Uterus (tissue), 4 donors: ENCODE measurements around the gene PPFIBP2. TPM values are rescaled to one million over a fixed set of nuclear protein-coding genes. Genes with fewer than 3 reads are reported as not detected.

Source experiments
- DNase-seq, 2 donors: peaks; one replicate each; pipeline ENCODE4 v3.0.0-alpha.2; 2019 to 2020
- H3K27ac ChIP-seq, 2 donors: fragments of 200-600 bp; sonication (generic); 1 replicate in 1 of 2; 2 replicates in 1 of 2; pipeline ENCODE4 v1.5.1; 2016 to 2018
- H3K27me3 ChIP-seq, 2 donors: fragments of 200-600 bp; sonication (generic); one replicate each; pipeline ENCODE4 v1.5.1; 2018 to 2019; ENCODE audit warnings: control low read depth in 1 of 2
- H3K36me3 ChIP-seq, 2 donors: fragments of 200-600 bp; sonication (generic); one replicate each; pipeline ENCODE4 v1.5.1; 2019; ENCODE audit warnings: control low read depth in 1 of 2
- H3K4me1 ChIP-seq, 2 donors: fragments of 200-600 bp; sonication (generic); one replicate each; pipeline ENCODE4 v1.5.1; 2018 to 2019; ENCODE audit warnings: control low read depth in 1 of 2
- H3K4me3 ChIP-seq, 2 donors: fragments of 200-600 bp; sonication (generic); 1 replicate in 1 of 2; 2 replicates in 1 of 2; pipeline ENCODE4 v1.5.1; 2018 to 2019; ENCODE audit warnings: mild to moderate bottlenecking in 1 of 2
- H3K9me3 ChIP-seq, 2 donors: fragments of 200-600 bp; sonication (generic); one replicate each; pipeline ENCODE4 v1.5.1; 2019; ENCODE audit warnings: control low read depth in 1 of 2
- CTCF ChIP-seq, 4 experiments: fragments of 200-600 bp in 2 of 4; fragments of 450-650 bp in 2 of 4; sonication (generic) in 2 of 4; IDR thresholded peaks; one replicate each; pipeline ENCODE4 v1.5.1; 2016 to 2019; ENCODE audit warnings: antibody characterized with exemption in 4 of 4, mild to moderate bottlenecking in 2 of 4, moderate library complexity in 1 of 4
- POLR2A ChIP-seq, 2 donors: fragments of 450-650 bp; IDR thresholded peaks; one replicate each; pipeline ENCODE4 v1.6.1; 2016; ENCODE audit warnings: antibody characterized with exemption in 2 of 2, mild to moderate bottlenecking in 1 of 2, moderate library complexity in 1 of 2
- intact Hi-C: fragments of 100-400 bp; cut with DNase I; formaldehyde crosslinking; loops from one replicate; pipeline ENCODE4 v1.15.1; 2023; ENCODE audit warnings: low total_unique reads
- total RNA-seq, 4 donors: library from RNA; depleted of rRNA in 3 of 4; stranded (reverse); fragments of >200 nt in 3 of 4; gene quantifications; one replicate each; pipeline versions ENCODE4 v1.1.0 to v1.2.4, GENCODE V29; 2014 to 2023
- donor health status: DM: yes; HTN: yes; CAD: no.

The PPFIBP2 gene
- total RNA-seq, 4 donors from 2014 or later, result 2.1 to 36.2 (median 15.2) TPM

- H3K9me3 ChIP-seq, result no peaks in the 10 kb centered on the region
- H3K27ac ChIP-seq, result no peak overlapping the region
- TF ChIP-seq POLR2A (IDR thresholded peaks at IDR 0.05) (no peak), CTCF (IDR thresholded peaks at IDR 0.05) (no peak)
- H3K4me3 ChIP-seq, result no peak overlapping the region
- H3K36me3 ChIP-seq, result no peaks in the 10 kb centered on the region
- no peaks in the 10 kb centered on the region for H3K27me3 ChIP-seq
- intact Hi-C loops, result no loop called here
- no peak for DNase-seq
- H3K4me1 ChIP-seq, result no peaks in the 10 kb centered on the region
Observed at GRCh38 chr11:7612056-7612660, 98.4 kb downstream of the PPFIBP2 start.

GRCh38 chr11:7612661-7613393 lies 99.0 kb downstream of the PPFIBP2 start:
- intact Hi-C loops, result no loop called here
- TF ChIP-seq POLR2A (IDR thresholded peaks at IDR 0.05) (no peak), CTCF (IDR thresholded peaks at IDR 0.05) (no peak)
- H3K36me3 ChIP-seq, result no peaks in the 10 kb centered on the region
- H3K27ac ChIP-seq, result no peak overlapping the region
- H3K27me3 ChIP-seq, result no peaks in the 10 kb centered on the region
- no peaks in the 10 kb centered on the region for H3K9me3 ChIP-seq
- H3K4me3 ChIP-seq, result no peak overlapping the region
- H3K4me1 ChIP-seq, result no peaks in the 10 kb centered on the region
- DNase-seq, result no peak

GRCh38 chr11:7613394-7613720 lies 99.6 kb downstream of the PPFIBP2 start:
- no peak for DNase-seq
- H3K27ac ChIP-seq, result no peak overlapping the region
- no peaks in the 10 kb centered on the region for H3K27me3 ChIP-seq
- no peaks in the 10 kb centered on the region for H3K36me3 ChIP-seq
- H3K4me3 ChIP-seq, result no peak overlapping the region
- TF ChIP-seq CTCF (IDR thresholded peaks at IDR 0.05) (no peak), POLR2A (IDR thresholded peaks at IDR 0.05) (no peak)
- intact Hi-C loops, result no loop called here
- H3K9me3 ChIP-seq, result no peaks in the 10 kb centered on the region
- no peaks in the 10 kb centered on the region for H3K4me1 ChIP-seq

- H3K36me3 ChIP-seq, result no peaks in the 10 kb centered on the region
- no peaks in the 10 kb centered on the region for H3K27me3 ChIP-seq
- no peak overlapping the region for H3K27ac ChIP-seq
- intact Hi-C loops, result no loop called here
- H3K4me1 ChIP-seq, result no peaks in the 10 kb centered on the region
- no peak for TF ChIP-seq POLR2A (IDR thresholded peaks at IDR 0.05)
- TF ChIP-seq CTCF (IDR thresholded peaks at IDR 0.05), result no peak
- H3K4me3 ChIP-seq, result no peak overlapping the region
- DNase-seq, result no peak
- no peaks in the 10 kb centered on the region for H3K9me3 ChIP-seq
Observed at GRCh38 chr11:7614656-7615055, 100.9 kb downstream of the PPFIBP2 start.

GRCh38 chr11:7617032-7617431 lies 103.2 kb downstream of the PPFIBP2 start:
- Histone ChIP-seq H3K9me3 (no peaks in the 10 kb centered on the region), H3K27me3 (no peaks in the 10 kb centered on the region), H3K36me3 (no peaks in the 10 kb centered on the region), H3K4me3 (no peak overlapping the region), H3K4me1 (no peaks in the 10 kb centered on the region), H3K27ac (no peak overlapping the region)
- intact Hi-C loops, result no loop called here
- no peak for TF ChIP-seq CTCF (IDR thresholded peaks at IDR 0.05)
- no peak for TF ChIP-seq POLR2A (IDR thresholded peaks at IDR 0.05)
- no peak for DNase-seq
